ENCODE results near the gene SEPTIN2.

DNA sequence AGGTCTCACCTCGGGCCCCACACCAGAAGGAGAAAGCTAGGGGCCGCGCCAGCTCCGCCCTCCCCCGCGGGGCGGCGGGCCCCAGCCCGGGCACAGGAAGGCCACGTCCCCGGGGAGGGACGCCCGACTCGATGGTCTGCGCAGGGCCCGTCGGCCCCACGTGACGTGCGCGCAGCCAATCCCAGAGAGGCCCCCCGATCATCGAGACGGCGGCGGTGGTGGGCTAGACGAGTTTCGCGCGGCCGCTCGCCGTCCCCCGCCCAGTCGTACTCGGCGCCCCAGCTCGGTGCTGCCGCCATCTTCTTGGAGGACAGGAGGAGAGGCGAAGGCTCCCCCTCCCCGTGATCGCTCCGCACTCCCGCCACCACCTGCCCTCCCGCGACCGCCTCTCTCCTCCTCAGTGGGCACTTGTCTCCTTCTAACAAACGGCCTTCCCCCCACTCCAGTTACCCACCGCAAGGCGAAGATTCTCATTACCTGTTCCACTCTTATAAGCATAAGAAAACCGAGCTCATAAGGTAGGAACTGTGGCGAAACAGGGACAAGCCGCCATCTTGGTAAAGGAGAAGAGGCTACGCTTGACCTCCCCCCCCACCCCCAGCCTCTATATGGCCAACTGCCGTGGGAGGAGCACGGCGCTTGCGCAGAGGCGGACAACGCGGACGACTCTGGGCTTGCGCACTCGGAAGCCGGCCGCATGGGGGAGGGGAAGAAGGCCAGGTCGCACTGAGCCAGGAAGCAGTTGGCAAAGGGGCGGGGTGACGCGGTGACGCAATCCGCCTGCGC is 439 bp upstream of the SEPTIN2 start, which contains the start of gene HDLBP:
- peak in 3 of 5 experiments; percentile 26 to 62 (median 40) for TF ChIP-seq CTCF (IDR thresholded peaks at IDR 0.05)
- peak; percentile 75 to 84 for TF ChIP-seq POLR2A (IDR thresholded peaks at IDR 0.05)
